Aorta (tissue), 5 donors: Measurements from ENCODE around the gene UBAP1. TPM values are rescaled to one million over a fixed set of nuclear protein-coding genes. Genes with fewer than 3 reads are reported as not detected.
"Not testable (repeated sequence)": the region's sequence is repeated elsewhere in the genome, so short reads cannot be mapped to it uniquely, and the experiment has no call there.

Experiments
- ATAC-seq: fragments of 200-7000 bp; cut with Tn5 transposase; one replicate; pipeline ENCODE4 v1.9.1; 2022; ENCODE audit warnings: moderate library complexity; ENCODE audit not compliant: low FRiP score
- DNase-seq, 2 donors: peaks; one replicate each; pipeline ENCODE4 v3.0.0-alpha.2; 2020
- H3K27ac ChIP-seq, 2 donors: one replicate each; pipeline ENCODE4 v1.5.1; 2013; ENCODE audit warnings: low read length in 2 of 2, mild to moderate bottlenecking in 2 of 2, moderate library complexity in 2 of 2, control low read depth in 1 of 2, inconsistent platforms in 1 of 2, low read depth in 1 of 2
- H3K27me3 ChIP-seq, 2 donors: one replicate each; pipeline ENCODE4 v1.6.1; 2013; ENCODE audit warnings: control low read depth in 1 of 2, low read length in 1 of 2, mild to moderate bottlenecking in 1 of 2, moderate library complexity in 1 of 2; ENCODE audit not compliant: insufficient read depth in 2 of 2, control insufficient read depth in 1 of 2
- H3K36me3 ChIP-seq, 2 donors: one replicate each; pipeline ENCODE4 v1.6.1; 2013; ENCODE audit warnings: control low read depth in 1 of 2, low read length in 1 of 2, mild to moderate bottlenecking in 1 of 2; ENCODE audit not compliant: insufficient read depth in 2 of 2, control insufficient read depth in 1 of 2
- H3K4me1 ChIP-seq, 2 donors: one replicate each; pipeline ENCODE4 v1.6.1; 2013; ENCODE audit warnings: low read length in 2 of 2, control low read depth in 1 of 2, mild to moderate bottlenecking in 1 of 2, moderate library complexity in 1 of 2; ENCODE audit not compliant: insufficient read depth in 2 of 2, control insufficient read depth in 1 of 2
- H3K4me3 ChIP-seq, 2 donors: one replicate each; pipeline ENCODE4 v1.5.1; 2013; ENCODE audit warnings: low read length in 2 of 2, control low read depth in 1 of 2, mild to moderate bottlenecking in 1 of 2
- H3K9me3 ChIP-seq: one replicate; pipeline ENCODE4 v1.6.1; 2013; ENCODE audit warnings: mild to moderate bottlenecking, low read length; ENCODE audit not compliant: control insufficient read depth
- WGBS, 2 donors: extraction: QIAGEN DNeasy Blood & Tissue Kit; methylation state at CpG; one replicate each; pipeline ENCODE4 v1.1.7; 2013; 5-methylcytosine and 5-hydroxymethylcytosine counted together
- intact Hi-C, 2 donors: fragments of 100-400 bp; cut with DNase I; formaldehyde crosslinking; loops; one replicate each; pipeline versions ENCODE4 v1.14.2 to v1.15.0; 2022
- long read RNA-seq, 2 donors: library from polyadenylated mRNA; unstranded; transcript quantifications; one replicate each; pipeline ENCODE4 v2.0.0, GENCODE V29; 2020 to 2021
- polyA plus RNA-seq, 2 donors: library from polyadenylated mRNA; stranded (reverse); fragments of 200-250 nt; gene quantifications; one replicate each; pipeline ENCODE4 v1.2.3, GENCODE V29; 2013
- total RNA-seq, 2 donors: library from RNA; stranded (reverse); fragmentation: NEBNext Ultra II Directional; extraction: Animal tissue kit (Norgen Biotek cat#: 25700); gene quantifications; one replicate each; pipeline ENCODE4 v1.2.1, GENCODE V29; 2021
- donor health status: healthy with polysubstance abuse.
- donor health status: Bipolar disorder and iron deficiency.
- donor health status: DM: no; HTN: no; CAD: no.
- donor health status: DM: no; HTN: no; CAD: no.
- donor health status: DM: yes; HTN: yes; CAD: no.

The UBAP1 gene
- 10 to 100 TPM; 39.3 to 41.9 TPM for total RNA-seq
- polyA plus RNA-seq = 10 to 100 TPM; 29.2 to 29.4 TPM
- long read RNA-seq, donor 1, transcript UBAP1-201 (7 exons, 2,735 nt) = major isoform, 134 of 183 reads
- long read RNA-seq, donor 1, partial matches to known transcripts = 26 of 183 reads
- long read RNA-seq, donor 1, other reads (novel, unspliced or antisense) = 17 of 183 reads
- long read RNA-seq, donor 2, transcript UBAP1-201 (7 exons, 2,735 nt) = major isoform, 30 of 39 reads
- long read RNA-seq, donor 2, partial matches to known transcripts = 2 of 39 reads
- long read RNA-seq, donor 2, other reads (novel, unspliced or antisense) = 5 of 39 reads

- ATAC-seq = peak; percentile 99
- Histone ChIP-seq H3K36me3 (no peaks in the 10 kb centered on the region), H3K4me1 (peaks cover 0 to 2% of the 10 kb centered on the region in 2 donors), H3K4me3 (peak within 1 kb of the TSS; percentile 70 to 79), H3K27me3 (no peaks in the 10 kb centered on the region), H3K27ac (peak within 1 kb of the TSS; percentile 19 to 72), H3K9me3 (no peaks in the 10 kb centered on the region)
- 1% methylated on average over 44 to 48 of the region's 48 CpGs for WGBS, 2 donors
- peak; percentile 98 to 99 for DNase-seq
- intact Hi-C loops = loop anchor here (2.0 to 5.0 kb wide), 5 partner anchors 40 to 131 kb away; partner anchors contain the start of genes DCAF12 (in 2 of the 2) and UBAP2 (in 1 of the 2)
These were observed at the start of gene UBAP1 for GRCh38 chr9:34178436-34179212. TSS of gene UBAP1 (plus strand) at chr9:34179043. CDS start at chr9:34220915, 41,872 bp downstream.

DNA sequence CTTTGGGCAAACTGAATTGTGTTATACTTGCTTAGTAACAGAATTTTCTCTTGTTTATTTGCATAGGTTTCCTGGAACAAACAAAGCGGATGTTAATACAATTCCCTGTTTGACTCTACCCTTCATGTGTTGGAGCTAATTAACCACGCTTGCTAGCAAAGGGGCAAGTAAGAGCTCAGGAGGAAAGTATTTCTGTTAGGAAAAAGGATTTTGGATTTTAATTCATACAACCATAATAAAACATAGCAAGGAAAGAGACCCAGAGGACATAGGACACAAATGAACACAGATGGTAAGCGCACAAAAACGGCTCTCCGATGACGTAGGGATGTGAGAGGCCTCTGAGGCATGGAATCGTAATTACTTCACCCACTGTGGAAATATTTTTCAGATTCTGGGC is 47.3 kb upstream of the UBAP1 start:
- ATAC-seq (no peak), DNase-seq (no peak)
- Histone ChIP-seq H3K4me3 (no peak overlapping the region), H3K27ac (no peak overlapping the region), H3K9me3 (no peaks in the 10 kb centered on the region), H3K27me3 (no peaks in the 10 kb centered on the region), H3K4me1 (no peaks in the 10 kb centered on the region), H3K36me3 (no peaks in the 10 kb centered on the region)
- intact Hi-C loops = no loop called here
- WGBS, 2 donors = 94 to 97% methylated on average over 7 of the region's 7 CpGs

DNA sequence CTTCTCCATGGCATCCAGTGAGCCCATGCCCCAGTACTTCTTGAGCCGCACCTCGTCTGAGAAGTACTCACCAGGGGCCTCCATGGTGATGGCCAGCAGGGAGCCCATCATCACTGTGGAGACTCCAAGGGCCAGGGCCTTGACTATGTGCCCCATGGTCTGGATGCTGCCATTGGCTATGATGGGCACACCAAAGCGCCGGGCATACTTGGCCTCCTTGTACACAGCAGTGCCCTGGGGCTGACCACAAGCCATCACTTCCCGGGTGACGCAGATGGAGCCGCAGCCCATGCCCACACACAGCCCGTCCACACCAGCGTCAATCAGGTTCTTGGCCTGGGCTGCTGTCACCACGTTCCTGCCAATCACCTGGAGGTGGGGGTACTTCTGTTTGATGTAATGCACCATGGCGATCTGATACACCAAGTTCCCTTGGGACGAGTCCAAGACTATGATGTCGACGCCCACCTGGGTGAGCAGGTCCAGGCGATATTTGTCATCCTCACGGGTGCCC is 45.4 kb upstream of the UBAP1 start:
- intact Hi-C loops = no loop called here
- no peak for ATAC-seq
- H3K36me3 ChIP-seq = no peaks in the 10 kb centered on the region
- no peak overlapping the region for H3K4me3 ChIP-seq
- 87 to 92% methylated on average over 16 of the region's 16 CpGs for WGBS, 2 donors
- no peaks in the 10 kb centered on the region for H3K9me3 ChIP-seq
- no peak for DNase-seq
- H3K27me3 ChIP-seq = no peaks in the 10 kb centered on the region
- H3K4me1 ChIP-seq = no peaks in the 10 kb centered on the region
- H3K27ac ChIP-seq = no peak overlapping the region

- Histone ChIP-seq H3K36me3 (no peaks in the 10 kb centered on the region), H3K4me1 (no peaks in the 10 kb centered on the region), H3K9me3 (no peaks in the 10 kb centered on the region), H3K27ac (no peak overlapping the region), H3K4me3 (no peak overlapping the region), H3K27me3 (no peaks in the 10 kb centered on the region)
- WGBS, 2 donors = 89 to 93% methylated on average over 26 to 30 of the region's 30 CpGs
- DNase-seq (no peak), ATAC-seq (no peak)
- intact Hi-C loops = no loop called here
These were observed 44.3 kb upstream of the UBAP1 start for GRCh38 chr9:34134521-34134920.

DNA sequence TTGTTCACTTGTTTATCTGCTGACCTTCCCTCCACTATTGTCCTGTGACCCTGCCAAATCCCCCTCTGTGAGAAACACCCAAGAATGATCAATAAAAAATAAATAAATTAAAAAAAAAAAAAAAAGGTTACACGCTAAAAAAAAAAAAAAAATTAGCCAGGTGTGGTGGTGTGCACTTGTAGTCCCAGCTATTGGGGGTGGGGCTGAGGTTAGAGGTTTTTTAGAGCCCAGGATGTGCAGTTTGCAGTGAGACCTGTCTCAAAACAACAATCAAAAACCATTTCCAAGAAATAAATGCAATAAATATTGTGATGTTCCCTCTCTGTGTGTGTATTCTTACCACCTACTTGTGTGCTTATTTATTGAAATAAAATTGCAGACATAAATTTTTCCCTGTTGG is 40.2 kb upstream of the UBAP1 start:
- not testable (repeated sequence) for H3K36me3 ChIP-seq, H3K27me3 ChIP-seq, H3K27ac ChIP-seq, DNase-seq, H3K4me3 ChIP-seq, H3K4me1 ChIP-seq, ATAC-seq, H3K9me3 ChIP-seq
- 83 to 92% methylated on average over 1 of the region's 1 CpG for WGBS, 2 donors
- intact Hi-C loops = loop anchor here in 1 of 2 donors (2.0 kb wide), 1 partner anchor 40 kb away; the partner anchor contains the start of gene UBAP1

- intact Hi-C loops = loop anchor here in 1 of 2 donors (2.0 kb wide), 1 partner anchor 39 kb away; the partner anchor contains the start of gene UBAP1
- Histone ChIP-seq H3K4me3 (no peak overlapping the region), H3K4me1 (no peaks in the 10 kb centered on the region), H3K36me3 (no peaks in the 10 kb centered on the region), H3K9me3 (no peaks in the 10 kb centered on the region), H3K27me3 (no peaks in the 10 kb centered on the region), H3K27ac (no peak overlapping the region)
- ATAC-seq = peak; percentile 84
- 42 to 51% methylated on average over 5 of the region's 5 CpGs for WGBS, 2 donors
- DNase-seq = peak in 1 of 2 donors; percentile 59
These were observed 39.2 kb upstream of the UBAP1 start for GRCh38 chr9:34139477-34140146.

GRCh38 chr9:34140853-34141252 is 38.0 kb upstream of the UBAP1 start:
- DNase-seq (no peak), ATAC-seq (no peak)
- H3K4me3 ChIP-seq = no peak overlapping the region
- H3K36me3 ChIP-seq = no peaks in the 10 kb centered on the region
- intact Hi-C loops = no loop called here
- H3K27me3 ChIP-seq = no peaks in the 10 kb centered on the region
- no peaks in the 10 kb centered on the region for H3K9me3 ChIP-seq
- WGBS, 2 donors = 72 to 79% methylated on average over 2 of the region's 2 CpGs
- no peaks in the 10 kb centered on the region for H3K4me1 ChIP-seq
- H3K27ac ChIP-seq = no peak overlapping the region

GRCh38 chr9:34143116-34143515 is 35.7 kb upstream of the UBAP1 start:
- ATAC-seq = no peak
- no peak overlapping the region for H3K27ac ChIP-seq

More at GRCh38 chr9:34143116-34143515, 35.7 kb upstream of the UBAP1 start:
- Histone ChIP-seq H3K36me3 (no peaks in the 10 kb centered on the region), H3K27me3 (no peaks in the 10 kb centered on the region), H3K4me3 (no peak overlapping the region), H3K4me1 (no peaks in the 10 kb centered on the region), H3K9me3 (no peaks in the 10 kb centered on the region)
- DNase-seq = no peak
- intact Hi-C loops = no loop called here
- WGBS, 2 donors = 6 to 14% methylated on average over 2 of the region's 2 CpGs
